NCI-H82 treated with DMSO at 0.1 percent for 48 hours (cell line): Measurements from ENCODE around the gene ALK.

Experiments used
- DNase-seq: peaks from one replicate; lab custom pipeline; 2025; ENCODE audit not compliant: unreplicated experiment; lab: John Stamatoyannopoulos, UW

ALK gene

GRCh38 chr2:29504746-29505145 is 416.6 kb downstream of the ALK start:
- DNase-seq: no peak

- DNase-seq: peak; percentile 80
Observed at GRCh38 chr2:29502460-29502911, 418.9 kb downstream of the ALK start.

- no peak for DNase-seq
Observed at GRCh38 chr2:29497375-29497774, 424.0 kb downstream of the ALK start.

GRCh38 chr2:29496198-29496597 is 425.2 kb downstream of the ALK start:
- no peak for DNase-seq

- no peak for DNase-seq
Observed at GRCh38 chr2:29495536-29496060, 425.8 kb downstream of the ALK start.

GRCh38 chr2:29495068-29495467 is 426.3 kb downstream of the ALK start:
- no peak for DNase-seq

- DNase-seq: no peak
Observed at GRCh38 chr2:29492701-29493100, 428.7 kb downstream of the ALK start.

- DNase-seq: no peak
Observed at GRCh38 chr2:29490045-29490444, 431.3 kb downstream of the ALK start.

- DNase-seq: no peak
Observed at GRCh38 chr2:29489568-29489967, 431.8 kb downstream of the ALK start.

- no peak for DNase-seq
Observed at GRCh38 chr2:29487967-29488555, 433.3 kb downstream of the ALK start.

GRCh38 chr2:29485631-29486030 is 435.8 kb downstream of the ALK start:
- DNase-seq: no peak

- no peak for DNase-seq
Observed at GRCh38 chr2:29485117-29485516, 436.3 kb downstream of the ALK start.

- no peak for DNase-seq
Observed at GRCh38 chr2:29482867-29483266, 438.5 kb downstream of the ALK start.

- DNase-seq: no peak
Observed at GRCh38 chr2:29482348-29482747, 439.0 kb downstream of the ALK start.

- no peak for DNase-seq
Observed at GRCh38 chr2:29481313-29481712, 440.1 kb downstream of the ALK start.

- DNase-seq: no peak
Observed at GRCh38 chr2:29480426-29480825, 441.0 kb downstream of the ALK start.

- no peak for DNase-seq
Observed at GRCh38 chr2:29479401-29479800, 442.0 kb downstream of the ALK start.

- DNase-seq: no peak
Observed at GRCh38 chr2:29478641-29479040, 442.7 kb downstream of the ALK start.

- no peak for DNase-seq
Observed at GRCh38 chr2:29477186-29477585, 444.2 kb downstream of the ALK start.

GRCh38 chr2:29475499-29475898 is 445.9 kb downstream of the ALK start:
- DNase-seq: no peak

GRCh38 chr2:29469961-29470360 is 451.4 kb downstream of the ALK start:
- no peak for DNase-seq

GRCh38 chr2:29469516-29469915 is 451.9 kb downstream of the ALK start:
- no peak for DNase-seq

- DNase-seq: no peak
Observed at GRCh38 chr2:29463181-29463900, 458.0 kb downstream of the ALK start.
